Measurements from ENCODE around the gene LYZ.

The LYZ gene

DNA sequence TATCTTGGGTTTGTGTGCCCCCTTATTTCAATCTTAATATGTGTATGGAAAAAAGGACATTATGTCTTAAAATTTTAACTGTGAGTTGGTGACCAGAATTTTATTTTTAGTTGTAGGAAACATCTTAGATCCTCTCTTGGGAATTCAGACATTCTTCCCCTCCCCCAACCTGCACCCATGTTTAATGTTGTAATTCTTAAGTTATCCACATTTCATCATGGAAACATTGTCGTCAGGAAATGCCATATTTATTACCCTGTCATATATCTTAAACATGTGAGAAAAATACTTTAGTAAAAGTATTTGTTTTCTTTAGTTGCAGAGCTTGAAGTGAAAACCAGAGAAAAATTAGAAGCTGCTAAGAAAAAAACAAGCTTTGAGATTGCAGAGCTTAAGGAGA is 41.6 kb downstream of the LYZ start:
- H3K27ac Mint-ChIP-seq, result no peak overlapping the region
- H3K27me3 Mint-ChIP-seq (ENCODE audit: low read depth), result no peaks in the 10 kb centered on the region
- H3K36me3 Mint-ChIP-seq (ENCODE audit: low read depth), result peaks cover 30% of the 10 kb centered on the region
- H3K4me1 Mint-ChIP-seq (ENCODE audit: low read depth), result no peaks in the 10 kb centered on the region
- H3K4me3 Mint-ChIP-seq, result no peak overlapping the region
- H3K9me3 Mint-ChIP-seq, result no peaks in the 10 kb centered on the region

- H3K36me3 Mint-ChIP-seq (ENCODE audit: low read depth), result peaks cover 36% of the 10 kb centered on the region
- no peaks in the 10 kb centered on the region for H3K4me1 Mint-ChIP-seq (ENCODE audit: low read depth)
- peaks cover 5% of the 10 kb centered on the region for H3K9me3 Mint-ChIP-seq
- no peaks in the 10 kb centered on the region for H3K27me3 Mint-ChIP-seq (ENCODE audit: low read depth)
- no peak overlapping the region for H3K27ac Mint-ChIP-seq
- H3K4me3 Mint-ChIP-seq, result no peak overlapping the region
Measured at GRCh38 chr12:69392179-69392928, 44.2 kb downstream of the LYZ start.

DNA sequence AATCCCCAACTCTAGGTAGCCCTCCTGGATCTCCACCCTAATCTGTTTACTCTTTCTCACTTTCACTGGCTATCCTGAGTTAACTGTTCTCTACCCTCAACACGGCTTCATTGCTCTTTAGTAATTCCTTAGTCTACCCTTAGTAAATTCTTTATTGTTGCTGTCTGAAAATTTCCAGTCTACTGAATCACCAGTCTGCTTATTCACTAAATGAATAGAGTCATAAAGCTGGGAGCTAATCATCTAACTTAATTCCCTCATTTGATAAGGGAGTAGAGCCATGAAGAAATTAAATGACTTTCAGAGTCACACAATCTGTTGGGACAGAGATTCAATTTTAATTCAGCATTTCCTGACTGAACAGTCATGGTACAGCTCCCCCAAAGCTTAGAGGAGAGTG is 47.9 kb downstream of the LYZ start:
- Mint-ChIP-seq H3K4me3 (no peak overlapping the region), H3K27ac (no peak overlapping the region), H3K27me3 (ENCODE audit: low read depth) (no peaks in the 10 kb centered on the region), H3K4me1 (ENCODE audit: low read depth) (no peaks in the 10 kb centered on the region), H3K9me3 (peaks cover 10% of the 10 kb centered on the region), H3K36me3 (ENCODE audit: low read depth) (peaks cover 32% of the 10 kb centered on the region)

DNA sequence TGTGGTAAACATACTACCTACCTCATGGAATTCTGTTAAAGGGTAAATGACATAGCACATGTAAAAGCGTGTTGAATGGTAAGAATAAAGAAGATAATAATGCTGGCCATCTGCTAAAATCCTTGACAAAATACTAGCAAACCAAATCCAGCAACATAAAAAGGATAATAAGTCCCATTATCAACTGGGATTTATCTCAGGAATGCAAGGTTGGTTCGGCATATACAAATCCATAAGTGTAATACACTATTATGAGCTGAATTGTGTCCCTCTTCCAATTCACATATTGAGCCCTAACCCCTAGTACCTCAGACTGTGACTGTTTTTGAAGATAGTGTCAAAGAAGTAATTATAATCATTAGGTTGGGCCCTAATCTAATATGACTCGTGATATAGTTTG is 48.8 kb downstream of the LYZ start:
- H3K36me3 Mint-ChIP-seq (ENCODE audit: low read depth), result peaks cover 25% of the 10 kb centered on the region
- no peaks in the 10 kb centered on the region for H3K4me1 Mint-ChIP-seq (ENCODE audit: low read depth)
- no peaks in the 10 kb centered on the region for H3K27me3 Mint-ChIP-seq (ENCODE audit: low read depth)
- no peak overlapping the region for H3K27ac Mint-ChIP-seq
- no peak overlapping the region for H3K4me3 Mint-ChIP-seq
- H3K9me3 Mint-ChIP-seq, result peaks cover 10% of the 10 kb centered on the region

DNA sequence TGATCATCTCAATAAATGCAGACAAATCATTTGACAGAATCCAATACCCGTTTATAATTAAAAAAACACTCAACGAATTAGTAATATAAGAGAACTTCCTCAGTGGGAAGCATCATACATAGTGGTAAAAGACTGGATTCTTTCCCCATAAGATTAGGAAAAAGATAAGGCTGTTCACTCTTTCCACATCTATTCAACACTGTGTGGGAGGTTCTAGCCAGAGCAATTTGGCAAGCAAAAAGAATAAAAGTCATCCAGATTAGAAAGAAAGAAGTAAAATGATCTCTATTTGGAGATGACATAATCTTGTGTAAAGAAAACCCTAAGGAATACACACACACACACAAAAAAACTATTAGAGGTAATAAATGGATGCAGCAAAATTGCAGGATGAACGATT is 49.8 kb downstream of the LYZ start:
- Mint-ChIP-seq H3K27ac (no peak overlapping the region), H3K4me1 (ENCODE audit: low read depth) (no peaks in the 10 kb centered on the region), H3K9me3 (peaks cover 10% of the 10 kb centered on the region), H3K4me3 (no peak overlapping the region), H3K27me3 (ENCODE audit: low read depth) (no peaks in the 10 kb centered on the region), H3K36me3 (ENCODE audit: low read depth) (peaks cover 21% of the 10 kb centered on the region)

DNA sequence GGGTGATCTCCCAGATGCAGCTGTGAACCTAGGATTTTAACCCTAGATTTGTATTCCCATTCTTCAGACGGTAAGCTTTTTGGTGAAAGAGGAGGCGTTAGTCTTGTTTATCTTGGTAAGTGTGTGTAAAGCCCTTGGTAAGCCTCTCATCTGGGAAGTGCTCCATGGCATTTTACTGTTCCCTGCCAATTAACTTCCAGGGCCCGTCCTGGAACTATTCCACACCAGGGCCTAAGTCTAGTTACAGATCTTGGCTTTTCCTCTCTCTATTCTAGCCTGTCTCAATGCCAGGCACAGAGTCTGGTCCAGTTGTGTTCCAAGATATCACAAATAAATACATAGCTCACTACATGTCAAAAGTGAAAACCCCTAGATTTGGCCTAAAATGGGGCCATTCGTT is 53.8 kb downstream of the LYZ start:
- Mint-ChIP-seq H3K4me1 (ENCODE audit: low read depth) (no peaks in the 10 kb centered on the region), H3K36me3 (ENCODE audit: low read depth) (peaks cover 11% of the 10 kb centered on the region), H3K27ac (no peak overlapping the region), H3K27me3 (ENCODE audit: low read depth) (no peaks in the 10 kb centered on the region), H3K9me3 (peaks cover 7% of the 10 kb centered on the region), H3K4me3 (no peak overlapping the region)

All from T-helper 1 cell treated with Interleukin-12 subunit alpha and Interleukin-12 subunit beta and Interleukin-4 antibody, amounts not matched to agents 30 μg/mL and 1 μg/mL, for 36 hours (primary cell).